Measurements from ENCODE around the gene BSN. TPM values are rescaled to one million over a fixed set of nuclear protein-coding genes. Genes with fewer than 3 reads are reported as not detected.

The BSN gene
- total RNA-seq, 1 donor from 2014 or later = 4.0 TPM

DNA sequence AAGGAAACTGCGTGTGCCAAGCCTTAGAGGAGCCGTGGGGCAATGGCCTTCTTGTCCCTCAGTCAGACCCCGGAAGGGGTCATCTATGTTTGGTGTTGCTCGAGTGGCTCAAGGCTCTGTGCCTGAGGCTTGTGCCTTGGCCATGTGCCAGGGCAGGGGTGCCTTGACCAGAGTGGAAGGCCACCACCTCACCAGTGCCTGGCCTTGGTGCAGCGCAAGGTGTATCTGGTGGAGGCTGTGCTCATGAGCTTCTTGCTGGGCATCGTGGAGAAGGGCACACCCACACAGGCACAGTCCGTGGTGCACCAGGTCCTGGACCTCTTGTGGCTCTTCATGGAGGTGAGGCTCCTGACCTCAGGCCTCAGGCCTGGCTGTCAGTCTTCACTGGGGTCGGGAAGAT is 145.7 kb downstream of the BSN start:
- Mint-ChIP-seq H3K4me3 (no peak overlapping the region), H3K4me1 (ENCODE audit: unreplicated experiment) (no peaks in the 10 kb centered on the region), H3K27ac (no peak overlapping the region), H3K27me3 (no peaks in the 10 kb centered on the region), H3K36me3 (no peaks in the 10 kb centered on the region), H3K9me3 (no peaks in the 10 kb centered on the region)
- TF ChIP-seq, protein P1, sequence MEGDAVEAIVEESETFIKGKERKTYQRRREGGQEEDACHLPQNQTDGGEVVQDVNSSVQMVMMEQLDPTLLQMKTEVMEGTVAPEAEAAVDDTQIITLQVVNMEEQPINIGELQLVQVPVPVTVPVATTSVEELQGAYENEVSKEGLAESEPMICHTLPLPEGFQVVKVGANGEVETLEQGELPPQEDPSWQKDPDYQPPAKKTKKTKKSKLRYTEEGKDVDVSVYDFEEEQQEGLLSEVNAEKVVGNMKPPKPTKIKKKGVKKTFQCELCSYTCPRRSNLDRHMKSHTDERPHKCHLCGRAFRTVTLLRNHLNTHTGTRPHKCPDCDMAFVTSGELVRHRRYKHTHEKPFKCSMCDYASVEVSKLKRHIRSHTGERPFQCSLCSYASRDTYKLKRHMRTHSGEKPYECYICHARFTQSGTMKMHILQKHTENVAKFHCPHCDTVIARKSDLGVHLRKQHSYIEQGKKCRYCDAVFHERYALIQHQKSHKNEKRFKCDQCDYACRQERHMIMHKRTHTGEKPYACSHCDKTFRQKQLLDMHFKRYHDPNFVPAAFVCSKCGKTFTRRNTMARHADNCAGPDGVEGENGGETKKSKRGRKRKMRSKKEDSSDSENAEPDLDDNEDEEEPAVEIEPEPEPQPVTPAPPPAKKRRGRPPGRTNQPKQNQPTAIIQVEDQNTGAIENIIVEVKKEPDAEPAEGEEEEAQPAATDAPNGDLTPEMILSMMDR (conservative IDR thresholded peaks at IDR 0.05) = no peak
- DNase-seq (ENCODE audit: extremely low spot score, unreplicated experiment) = no peak

DNA sequence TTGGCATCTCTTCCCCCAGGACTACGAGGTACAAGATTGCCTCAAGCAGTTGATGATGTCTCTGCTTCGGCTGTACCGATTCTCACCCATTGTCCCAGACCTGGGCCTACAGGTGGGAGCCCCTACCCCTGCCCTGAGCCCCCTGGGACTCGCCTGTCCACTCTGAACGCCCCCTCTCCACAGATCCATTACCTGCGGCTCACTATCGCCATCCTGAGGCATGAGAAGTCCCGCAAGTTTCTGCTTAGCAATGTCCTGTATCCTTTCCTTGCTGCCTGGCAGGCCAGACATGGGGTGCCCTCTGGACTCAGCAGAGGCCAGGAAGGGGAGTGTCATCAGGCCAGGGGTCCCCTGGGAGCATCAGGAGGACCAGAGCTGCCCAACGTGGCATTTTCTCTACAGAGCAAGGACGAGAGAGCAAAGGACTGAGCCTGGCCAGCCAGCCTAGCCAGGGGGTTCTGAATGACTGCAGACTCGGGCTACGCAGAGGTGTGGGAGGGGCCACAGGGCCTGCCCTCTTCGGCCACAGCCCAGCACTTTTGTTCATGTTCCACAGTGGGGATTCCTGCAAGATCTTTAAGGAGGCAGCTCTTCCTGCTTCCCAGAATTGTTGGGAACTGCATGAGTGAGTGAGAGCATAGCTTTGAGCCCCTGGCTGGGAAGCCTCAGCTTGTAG is 146.3 kb downstream of the BSN start:
- Mint-ChIP-seq H3K27ac (no peak overlapping the region), H3K9me3 (no peaks in the 10 kb centered on the region), H3K4me3 (no peak overlapping the region), H3K36me3 (no peaks in the 10 kb centered on the region), H3K27me3 (no peaks in the 10 kb centered on the region), H3K4me1 (ENCODE audit: unreplicated experiment) (no peaks in the 10 kb centered on the region)
- TF ChIP-seq, protein P1 (conservative IDR thresholded peaks at IDR 0.05) = no peak
- no peak for DNase-seq (ENCODE audit: extremely low spot score, unreplicated experiment)

DNA sequence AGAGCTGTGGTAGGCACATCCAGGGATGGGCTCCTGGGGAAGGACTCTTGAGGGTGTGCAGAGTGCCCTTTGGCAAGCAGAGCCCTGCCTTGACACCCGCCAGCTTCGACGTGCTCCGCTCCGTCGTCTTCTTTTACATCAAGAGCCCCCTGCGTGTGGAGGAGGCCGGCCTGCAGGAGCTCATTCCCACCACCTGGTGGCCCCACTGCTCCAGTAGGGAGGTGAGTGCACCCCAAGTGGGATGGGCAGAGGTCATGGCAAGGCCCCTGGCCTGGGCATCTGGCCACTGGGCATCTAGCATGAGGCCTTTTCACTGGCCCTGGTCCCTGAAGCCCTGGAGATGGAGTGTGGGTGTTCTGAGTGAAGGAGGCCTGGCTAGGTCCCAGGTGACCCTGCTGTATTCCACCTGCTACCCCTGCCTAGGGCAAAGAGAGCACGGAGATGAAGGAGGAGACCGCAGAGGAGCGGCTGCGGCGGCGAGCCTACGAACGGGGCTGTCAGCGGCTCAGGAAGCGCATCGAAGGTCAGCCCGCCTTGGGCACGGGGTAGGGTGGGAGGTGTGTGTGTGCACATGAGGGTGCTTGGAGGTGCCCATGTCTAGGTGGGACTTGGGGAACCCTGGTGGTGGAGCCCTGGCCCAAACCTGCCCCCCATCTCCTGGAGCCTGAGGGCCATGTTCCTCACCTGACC is 147.3 kb downstream of the BSN start:
- no peak overlapping the region for H3K4me3 Mint-ChIP-seq
- no peaks in the 10 kb centered on the region for H3K27me3 Mint-ChIP-seq
- no peaks in the 10 kb centered on the region for H3K4me1 Mint-ChIP-seq (ENCODE audit: unreplicated experiment)
- H3K36me3 Mint-ChIP-seq = no peaks in the 10 kb centered on the region
- TF ChIP-seq, protein P1 (conservative IDR thresholded peaks at IDR 0.05) = peak; percentile 57
- no peak overlapping the region for H3K27ac Mint-ChIP-seq
- no peaks in the 10 kb centered on the region for H3K9me3 Mint-ChIP-seq
- DNase-seq (ENCODE audit: extremely low spot score, unreplicated experiment) = no peak

- Mint-ChIP-seq H3K4me1 (ENCODE audit: unreplicated experiment) (no peaks in the 10 kb centered on the region), H3K4me3 (no peak overlapping the region), H3K36me3 (peaks cover 6% of the 10 kb centered on the region), H3K27ac (no peak overlapping the region), H3K27me3 (no peaks in the 10 kb centered on the region), H3K9me3 (no peaks in the 10 kb centered on the region)
- TF ChIP-seq, protein P1 (conservative IDR thresholded peaks at IDR 0.05) = no peak
- DNase-seq (ENCODE audit: extremely low spot score, unreplicated experiment) = no peak
Measured at GRCh38 chr3:49702672-49703071, 148.4 kb downstream of the BSN start.

DNA sequence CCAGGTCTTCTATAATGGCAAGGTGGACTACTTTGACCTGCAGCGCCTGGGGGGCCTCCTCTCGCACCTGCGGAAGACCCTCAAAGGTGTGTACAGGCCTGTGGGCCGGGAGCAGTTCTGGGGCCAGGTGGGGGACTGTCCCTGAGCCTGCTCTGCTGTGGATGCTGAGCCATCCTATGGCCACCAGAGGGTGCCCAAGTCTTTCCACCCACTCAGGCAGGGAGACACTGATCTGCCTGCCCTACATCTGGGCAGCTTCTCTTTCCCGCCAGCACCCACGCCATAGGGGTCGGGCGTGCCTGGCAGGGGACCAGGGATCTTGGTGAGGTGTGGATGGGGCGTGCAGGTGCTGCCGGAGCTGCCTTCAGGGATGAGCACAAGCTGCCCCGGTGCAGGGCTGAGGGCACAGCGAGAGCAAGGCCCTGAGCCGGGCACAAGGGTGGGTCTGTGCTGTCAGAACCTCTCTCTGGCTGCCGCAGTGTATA is 149.2 kb downstream of the BSN start:
- DNase-seq (ENCODE audit: extremely low spot score, unreplicated experiment) = no peak
- Mint-ChIP-seq H3K4me1 (ENCODE audit: unreplicated experiment) (no peaks in the 10 kb centered on the region), H3K27me3 (no peaks in the 10 kb centered on the region), H3K27ac (no peak overlapping the region), H3K36me3 (peaks cover 6% of the 10 kb centered on the region), H3K9me3 (no peaks in the 10 kb centered on the region), H3K4me3 (no peak overlapping the region)
- TF ChIP-seq, protein P1 (conservative IDR thresholded peaks at IDR 0.05) = peak; percentile 87

All from type B pancreatic cell (in vitro differentiated cells).